ENCODE results near the gene C4orf50. TPM values are rescaled to one million over a fixed set of nuclear protein-coding genes. Genes with fewer than 3 reads are reported as not detected.

The C4orf50 gene
- polyA plus RNA-seq, 3 donors: not detected

GRCh38 chr4:5971078-5971450 lies 47.2 kb downstream of the C4orf50 start:
- TF ChIP-seq CTCF (IDR thresholded peaks at IDR 0.05): no peak
- WGBS (ENCODE audit: insufficient coverage): 75% methylated on average over 7 of the region's 7 CpGs

GRCh38 chr4:5970381-5971077 lies 47.7 kb downstream of the C4orf50 start:
- Mint-ChIP-seq H3K4me1 (no peaks in the 10 kb centered on the region), H3K4me3 (no peak overlapping the region), H3K36me3 (no peaks in the 10 kb centered on the region), H3K9me3 (no peaks in the 10 kb centered on the region), H3K27me3 (ENCODE audit: low read depth in 3 of 3) (peaks cover 3 to 15% (median 13%) of the 10 kb centered on the region in 3 donors), H3K27ac (no peak overlapping the region)
- Histone ChIP-seq H3K4me3 (replicated peaks in 1 of 3; ENCODE audit: low read depth in 2 of 3, low read length in 3 of 3) (no peak overlapping the region), H3K9ac (ENCODE audit: insufficient read depth, low read length, poor library complexity, severe bottlenecking) (no peak overlapping the region), H3K36me3 (replicated peaks in 1 of 2; ENCODE audit: control insufficient read depth in 1 of 2, insufficient read depth in 2 of 2, low read length in 2 of 2) (no peaks in the 10 kb centered on the region), H3K4me1 (ENCODE audit: control insufficient read depth in 1 of 2, insufficient read depth in 2 of 2, low read length in 2 of 2) (no peaks in the 10 kb centered on the region), H3K4me2 (replicated peaks; ENCODE audit: extremely low read depth, low read length, poor library complexity, severe bottlenecking) (no peak overlapping the region), H2AFZ (ENCODE audit: insufficient read depth, low read depth, low read length, poor library complexity, severe bottlenecking) (no peak overlapping the region), H3K9me3 (replicated peaks in 1 of 2; ENCODE audit: control insufficient read depth in 1 of 2, insufficient read depth in 1 of 2, low read length in 2 of 2) (no peaks in the 10 kb centered on the region), H3K27me3 (ENCODE audit: control insufficient read depth in 2 of 2, insufficient read depth in 2 of 2, low read length in 2 of 2) (no peaks in the 10 kb centered on the region), H4K20me1 (ENCODE audit: insufficient read depth, low read length) (no peaks in the 10 kb centered on the region), H3K27ac (ENCODE audit: low read depth in 1 of 2, low read length in 2 of 2) (no peak overlapping the region), H3K79me2 (ENCODE audit: insufficient read depth, low read length) (no peaks in the 10 kb centered on the region)
- no peak for DNase-seq
- intact Hi-C loops (cut with micrococcal nuclease): no loop called here
- no peak for TF ChIP-seq CTCF (IDR thresholded peaks at IDR 0.05)
- WGBS (ENCODE audit: insufficient coverage): 95% methylated on average over 11 of the region's 16 CpGs

More at GRCh38 chr4:5971078-5971450, 47.2 kb downstream of the C4orf50 start:
- Mint-ChIP-seq H3K27ac (no peak overlapping the region), H3K4me1 (no peaks in the 10 kb centered on the region), H3K9me3 (no peaks in the 10 kb centered on the region), H3K36me3 (no peaks in the 10 kb centered on the region), H3K27me3 (ENCODE audit: low read depth in 3 of 3) (peaks cover 3 to 15% (median 13%) of the 10 kb centered on the region in 3 donors), H3K4me3 (no peak overlapping the region)
- Histone ChIP-seq H3K4me1 (ENCODE audit: control insufficient read depth in 1 of 2, insufficient read depth in 2 of 2, low read length in 2 of 2) (no peaks in the 10 kb centered on the region), H3K27ac (ENCODE audit: low read depth in 1 of 2, low read length in 2 of 2) (no peak overlapping the region), H3K4me2 (replicated peaks; ENCODE audit: extremely low read depth, low read length, poor library complexity, severe bottlenecking) (no peak overlapping the region), H4K20me1 (ENCODE audit: insufficient read depth, low read length) (no peaks in the 10 kb centered on the region), H3K36me3 (replicated peaks in 1 of 2; ENCODE audit: control insufficient read depth in 1 of 2, insufficient read depth in 2 of 2, low read length in 2 of 2) (no peaks in the 10 kb centered on the region), H3K9me3 (replicated peaks in 1 of 2; ENCODE audit: control insufficient read depth in 1 of 2, insufficient read depth in 1 of 2, low read length in 2 of 2) (no peaks in the 10 kb centered on the region), H2AFZ (ENCODE audit: insufficient read depth, low read depth, low read length, poor library complexity, severe bottlenecking) (no peak overlapping the region), H3K79me2 (ENCODE audit: insufficient read depth, low read length) (no peaks in the 10 kb centered on the region), H3K27me3 (ENCODE audit: control insufficient read depth in 2 of 2, insufficient read depth in 2 of 2, low read length in 2 of 2) (no peaks in the 10 kb centered on the region), H3K9ac (ENCODE audit: insufficient read depth, low read length, poor library complexity, severe bottlenecking) (no peak overlapping the region), H3K4me3 (replicated peaks in 1 of 3; ENCODE audit: low read depth in 2 of 3, low read length in 3 of 3) (no peak overlapping the region)
- DNase-seq: no peak
- intact Hi-C loops (cut with micrococcal nuclease): no loop called here
